Measurements from ENCODE around the gene SMCR8.

DNA sequence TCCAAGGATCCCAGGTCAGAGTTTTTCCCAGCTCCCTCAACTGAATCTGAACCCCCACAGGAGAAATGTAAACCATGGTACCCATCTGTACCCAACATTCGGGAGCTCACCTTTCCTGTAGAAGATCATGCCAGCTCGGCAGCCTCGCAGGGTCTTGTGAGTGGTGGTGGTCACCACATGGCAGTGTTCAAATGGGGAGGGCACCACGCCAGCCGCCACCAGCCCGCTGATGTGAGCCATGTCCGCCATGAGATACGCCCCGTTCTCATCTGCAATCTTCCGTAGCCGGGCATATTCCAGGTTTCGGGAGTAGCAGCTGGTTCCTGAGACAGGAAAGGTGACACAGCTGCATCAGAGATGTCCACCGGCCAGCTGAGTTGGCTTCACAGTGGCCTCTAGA, 24.8 kb downstream of the SMCR8 start:
- TF ChIP-seq REST (IDR thresholded peaks at IDR 0.05; ENCODE audit: insufficient replicate concordance, low read depth) (no peak), POLR2AphosphoS5 (IDR thresholded peaks at IDR 0.05; ENCODE audit: low read depth) (no peak), GABPA (IDR thresholded peaks at IDR 0.05; ENCODE audit: low read depth) (no peak)
- TF ChIP-seq, protein P1, sequence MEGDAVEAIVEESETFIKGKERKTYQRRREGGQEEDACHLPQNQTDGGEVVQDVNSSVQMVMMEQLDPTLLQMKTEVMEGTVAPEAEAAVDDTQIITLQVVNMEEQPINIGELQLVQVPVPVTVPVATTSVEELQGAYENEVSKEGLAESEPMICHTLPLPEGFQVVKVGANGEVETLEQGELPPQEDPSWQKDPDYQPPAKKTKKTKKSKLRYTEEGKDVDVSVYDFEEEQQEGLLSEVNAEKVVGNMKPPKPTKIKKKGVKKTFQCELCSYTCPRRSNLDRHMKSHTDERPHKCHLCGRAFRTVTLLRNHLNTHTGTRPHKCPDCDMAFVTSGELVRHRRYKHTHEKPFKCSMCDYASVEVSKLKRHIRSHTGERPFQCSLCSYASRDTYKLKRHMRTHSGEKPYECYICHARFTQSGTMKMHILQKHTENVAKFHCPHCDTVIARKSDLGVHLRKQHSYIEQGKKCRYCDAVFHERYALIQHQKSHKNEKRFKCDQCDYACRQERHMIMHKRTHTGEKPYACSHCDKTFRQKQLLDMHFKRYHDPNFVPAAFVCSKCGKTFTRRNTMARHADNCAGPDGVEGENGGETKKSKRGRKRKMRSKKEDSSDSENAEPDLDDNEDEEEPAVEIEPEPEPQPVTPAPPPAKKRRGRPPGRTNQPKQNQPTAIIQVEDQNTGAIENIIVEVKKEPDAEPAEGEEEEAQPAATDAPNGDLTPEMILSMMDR (IDR thresholded peaks at IDR 0.05; ENCODE audit: insufficient read depth, low read length): no peak

Data from HL-60 (cell line).